ENCODE measurements around the gene SMIM38. TPM values are rescaled to one million over a fixed set of nuclear protein-coding genes. Genes with fewer than 3 reads are reported as not detected.

The SMIM38 gene
- total and polyA plus RNA-seq, 2 experiments from 2014 or later: 0.38 TPM; not detected in 1

GRCh38 chr11:69194396-69194795, 38.7 kb downstream of the SMIM38 start (continued):
- no peak for TF ChIP-seq ZNF462 (CRISPR knock-in tag; IDR thresholded peaks at IDR 0.05)

- H3K27me3 Mint-ChIP-seq (ENCODE audit: insufficient read depth, low read depth, poor library complexity): peaks cover 11% of the 10 kb centered on the region
- peaks cover 10% of the 10 kb centered on the region for H3K9me3 Mint-ChIP-seq
- Histone ChIP-seq H3K4me1 (ENCODE audit: insufficient read depth) (no peaks in the 10 kb centered on the region), H3K36me3 (ENCODE audit: insufficient read depth) (no peaks in the 10 kb centered on the region), H3F3A (replicated peaks; ENCODE audit: low read depth) (no peaks in the 10 kb centered on the region), H3K4me2 (no peak overlapping the region), H3K27me3 (ENCODE audit: insufficient read depth) (no peaks in the 10 kb centered on the region), H3K9me2 (ENCODE audit: insufficient read depth) (peaks cover 5% of the 10 kb centered on the region; the same call in 1 of the 2 replicates), H3K27ac (ENCODE audit: low read depth) (no peak overlapping the region), H2AFZ (no peak overlapping the region), H4K20me1 (replicated peaks; ENCODE audit: insufficient read depth) (no peaks in the 10 kb centered on the region), H3K4me3 (no peak overlapping the region), H3K79me2 (replicated peaks; ENCODE audit: insufficient read depth) (no peaks in the 10 kb centered on the region)
- H3K27ac Mint-ChIP-seq: no peak overlapping the region
- no peak for ATAC-seq
- DNase-seq (ENCODE audit: low spot score): no peak
- peaks cover 7% of the 10 kb centered on the region for H3K4me1 Mint-ChIP-seq
- H3K4me3 Mint-ChIP-seq: no peak overlapping the region
- H3K36me3 Mint-ChIP-seq (ENCODE audit: low read depth): peaks cover 3% of the 10 kb centered on the region; the same call in 2 of the 3 replicates
- TF ChIP-seq ZNF462 (CRISPR knock-in tag; IDR thresholded peaks at IDR 0.05) (no peak), ETS1 (IDR thresholded peaks at IDR 0.05) (no peak), EZH2 (IDR thresholded peaks at IDR 0.05; ENCODE audit: low read depth, unreplicated experiment) (no peak), CREB1 (CRISPR knock-in tag; IDR thresholded peaks at IDR 0.05; ENCODE audit: low read depth) (no peak), POLR2AphosphoS5 (IDR thresholded peaks at IDR 0.05; ENCODE audit: low read depth) (no peak), CTCF (conservative IDR thresholded peaks at IDR 0.05; ENCODE audit: low read depth in 2 of 2) (no peak)
Measured at GRCh38 chr11:69194956-69195355, 39.2 kb downstream of the SMIM38 start.

All from GM23338 (cell line).